Measurements from ENCODE around the gene CRHR1.

GRCh38 chr17:45839442-45839841, 55.3 kb downstream of the CRHR1 start:
- no peak for TF ChIP-seq CTCF (IDR thresholded peaks at IDR 0.05; ENCODE audit: insufficient read depth, low read length)
- no peak for TF ChIP-seq POLR2AphosphoS5 (IDR thresholded peaks at IDR 0.05; ENCODE audit: low read depth)
- TF ChIP-seq REST (IDR thresholded peaks at IDR 0.05; ENCODE audit: insufficient replicate concordance, low read depth) = no peak

Data from HL-60 (cell line).